Tibial nerve (tissue), 4 donors: ENCODE measurements around the gene NRXN2.

ENCODE experiments used
- EP300 ChIP-seq, 2 donors: sonication (generic); formaldehyde crosslinking; IDR thresholded peaks; one replicate each; pipeline ENCODE4 v1.6.1; 2017; ENCODE audit warnings: antibody characterized with exemption in 2 of 2, mild to moderate bottlenecking in 1 of 2
- POLR2A ChIP-seq, 2 donors: fragments of 450-650 bp; IDR thresholded peaks; one replicate each; pipeline ENCODE4 v1.6.1; 2017; ENCODE audit warnings: antibody characterized with exemption in 2 of 2, mild to moderate bottlenecking in 2 of 2, moderate library complexity in 2 of 2
- TF ChIP-seq, protein P1 (sequence below), 5 experiments: fragments of 200-600 bp in 3 of 5; fragments of 450-650 bp in 2 of 5; sonication (generic) in 3 of 5; IDR thresholded peaks; one replicate each; pipeline ENCODE4 v1.5.1; 2016 to 2019; ENCODE audit warnings: antibody characterized with exemption in 5 of 5, mild to moderate bottlenecking in 3 of 5, moderate library complexity in 2 of 5

GRCh38 chr11:64582885-64583284 is 140.1 kb downstream of the NRXN2 start:
- TF ChIP-seq, protein P1, sequence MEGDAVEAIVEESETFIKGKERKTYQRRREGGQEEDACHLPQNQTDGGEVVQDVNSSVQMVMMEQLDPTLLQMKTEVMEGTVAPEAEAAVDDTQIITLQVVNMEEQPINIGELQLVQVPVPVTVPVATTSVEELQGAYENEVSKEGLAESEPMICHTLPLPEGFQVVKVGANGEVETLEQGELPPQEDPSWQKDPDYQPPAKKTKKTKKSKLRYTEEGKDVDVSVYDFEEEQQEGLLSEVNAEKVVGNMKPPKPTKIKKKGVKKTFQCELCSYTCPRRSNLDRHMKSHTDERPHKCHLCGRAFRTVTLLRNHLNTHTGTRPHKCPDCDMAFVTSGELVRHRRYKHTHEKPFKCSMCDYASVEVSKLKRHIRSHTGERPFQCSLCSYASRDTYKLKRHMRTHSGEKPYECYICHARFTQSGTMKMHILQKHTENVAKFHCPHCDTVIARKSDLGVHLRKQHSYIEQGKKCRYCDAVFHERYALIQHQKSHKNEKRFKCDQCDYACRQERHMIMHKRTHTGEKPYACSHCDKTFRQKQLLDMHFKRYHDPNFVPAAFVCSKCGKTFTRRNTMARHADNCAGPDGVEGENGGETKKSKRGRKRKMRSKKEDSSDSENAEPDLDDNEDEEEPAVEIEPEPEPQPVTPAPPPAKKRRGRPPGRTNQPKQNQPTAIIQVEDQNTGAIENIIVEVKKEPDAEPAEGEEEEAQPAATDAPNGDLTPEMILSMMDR (IDR thresholded peaks at IDR 0.05), result no peak
- TF ChIP-seq EP300 (IDR thresholded peaks at IDR 0.05) (no peak), POLR2A (IDR thresholded peaks at IDR 0.05) (no peak)
